Stomach (tissue), 4 donors: ENCODE measurements around the gene AMHR2.

Source experiments
- POLR2A ChIP-seq, 4 donors: fragments of 450-650 bp; IDR thresholded peaks; one replicate each; pipeline ENCODE4 v1.6.1; 2016; ENCODE audit warnings: antibody characterized with exemption in 4 of 4, control low read depth in 2 of 4, mild to moderate bottlenecking in 1 of 4, moderate library complexity in 1 of 4
- TF ChIP-seq, protein P1 (sequence below), 7 experiments: fragments of 450-650 bp in 4 of 7; fragments of 200-600 bp in 3 of 7; sonication (generic) in 3 of 7; IDR thresholded peaks; one replicate each; pipeline ENCODE4 v1.5.1; 2016 to 2019; ENCODE audit warnings: antibody characterized with exemption in 7 of 7, control low read depth in 2 of 7, mild to moderate bottlenecking in 1 of 7

DNA sequence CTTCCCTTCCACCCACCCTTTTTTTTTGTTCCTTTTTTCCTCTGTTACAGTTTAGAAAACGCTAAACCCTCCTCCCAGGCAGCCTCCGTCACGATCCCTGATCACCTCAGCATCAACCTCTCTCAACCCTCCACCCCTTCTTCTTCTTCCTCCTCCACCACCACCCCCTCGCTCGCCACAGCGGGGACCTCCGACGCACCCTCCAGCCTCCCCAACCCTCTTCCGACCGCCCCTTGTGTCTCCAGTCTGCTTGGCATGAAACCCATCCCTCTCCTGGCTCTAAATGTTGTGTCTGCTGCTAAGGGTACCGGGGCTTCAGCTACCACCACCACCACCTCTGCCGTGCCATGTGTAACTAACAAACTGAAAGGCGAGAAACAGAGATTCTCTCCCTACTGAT, 51.2 kb downstream of the AMHR2 start:
- TF ChIP-seq, protein P1, sequence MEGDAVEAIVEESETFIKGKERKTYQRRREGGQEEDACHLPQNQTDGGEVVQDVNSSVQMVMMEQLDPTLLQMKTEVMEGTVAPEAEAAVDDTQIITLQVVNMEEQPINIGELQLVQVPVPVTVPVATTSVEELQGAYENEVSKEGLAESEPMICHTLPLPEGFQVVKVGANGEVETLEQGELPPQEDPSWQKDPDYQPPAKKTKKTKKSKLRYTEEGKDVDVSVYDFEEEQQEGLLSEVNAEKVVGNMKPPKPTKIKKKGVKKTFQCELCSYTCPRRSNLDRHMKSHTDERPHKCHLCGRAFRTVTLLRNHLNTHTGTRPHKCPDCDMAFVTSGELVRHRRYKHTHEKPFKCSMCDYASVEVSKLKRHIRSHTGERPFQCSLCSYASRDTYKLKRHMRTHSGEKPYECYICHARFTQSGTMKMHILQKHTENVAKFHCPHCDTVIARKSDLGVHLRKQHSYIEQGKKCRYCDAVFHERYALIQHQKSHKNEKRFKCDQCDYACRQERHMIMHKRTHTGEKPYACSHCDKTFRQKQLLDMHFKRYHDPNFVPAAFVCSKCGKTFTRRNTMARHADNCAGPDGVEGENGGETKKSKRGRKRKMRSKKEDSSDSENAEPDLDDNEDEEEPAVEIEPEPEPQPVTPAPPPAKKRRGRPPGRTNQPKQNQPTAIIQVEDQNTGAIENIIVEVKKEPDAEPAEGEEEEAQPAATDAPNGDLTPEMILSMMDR (IDR thresholded peaks at IDR 0.05): no peak
- no peak for TF ChIP-seq POLR2A (IDR thresholded peaks at IDR 0.05)
